Left ventricle myocardium inferior (tissue), 1 donor: ENCODE data around the gene REM2. TPM values are rescaled to one million over a fixed set of nuclear protein-coding genes. Genes with fewer than 3 reads are reported as not detected.
A peak's percentile ranks its signal among the peaks of the same experiment; 100 is the strongest.

Source experiments
- DNase-seq: peaks from one replicate; pipeline ENCODE4 v3.0.0-alpha.2; 2020
- H3K27ac ChIP-seq: fragments of 200-600 bp; replicated peaks from 2 replicates; pipeline ENCODE4 v1.8.0; 2021
- H3K27me3 ChIP-seq: fragments of 200-600 bp; 2 replicates; pipeline ENCODE4 v1.8.0; 2021; ENCODE audit warnings: low read depth
- H3K36me3 ChIP-seq: fragments of 200-600 bp; 2 replicates; pipeline ENCODE4 v1.8.0; 2021
- H3K4me1 ChIP-seq: fragments of 200-600 bp; 2 replicates; pipeline ENCODE4 v1.8.0; 2021
- H3K4me3 ChIP-seq: fragments of 200-600 bp; 2 replicates; pipeline ENCODE4 v1.8.0; 2021; ENCODE audit warnings: mild to moderate bottlenecking, moderate library complexity
- H3K9me3 ChIP-seq: fragments of 200-600 bp; replicated peaks from 2 replicates; pipeline ENCODE4 v1.8.0; 2021
- intact Hi-C: fragments of 100-400 bp; cut with micrococcal nuclease; formaldehyde crosslinking; loops from one replicate; pipeline ENCODE4 v1.11.0; 2022
- long read RNA-seq: library from polyadenylated mRNA; unstranded; transcript quantifications from one replicate; pipeline ENCODE4 v2.0.0, GENCODE V29; 2021
- total RNA-seq: library from RNA; stranded (reverse); fragmentation: NEBNext Ultra II Directional; extraction: Animal tissue kit (Norgen Biotek cat#: 25700); gene quantifications from one replicate; pipeline ENCODE4 v1.2.1, GENCODE V29; 2021
- TF ChIP-seq, protein P1 (sequence below): fragments of 200-600 bp; IDR thresholded peaks from 2 replicates; pipeline ENCODE4 v1.8.0; 2021; ENCODE audit warnings: antibody characterized with exemption, mild to moderate bottlenecking, borderline replicate concordance
- donor health status: DM: no; HTN: yes; CAD: no; lungs with severe emphysema.

Gene REM2, protein sequence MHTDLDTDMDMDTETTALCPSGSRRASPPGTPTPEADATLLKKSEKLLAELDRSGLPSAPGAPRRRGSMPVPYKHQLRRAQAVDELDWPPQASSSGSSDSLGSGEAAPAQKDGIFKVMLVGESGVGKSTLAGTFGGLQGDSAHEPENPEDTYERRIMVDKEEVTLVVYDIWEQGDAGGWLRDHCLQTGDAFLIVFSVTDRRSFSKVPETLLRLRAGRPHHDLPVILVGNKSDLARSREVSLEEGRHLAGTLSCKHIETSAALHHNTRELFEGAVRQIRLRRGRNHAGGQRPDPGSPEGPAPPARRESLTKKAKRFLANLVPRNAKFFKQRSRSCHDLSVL
- not detected for total RNA-seq
- long read RNA-seq = 0 reads

DNA sequence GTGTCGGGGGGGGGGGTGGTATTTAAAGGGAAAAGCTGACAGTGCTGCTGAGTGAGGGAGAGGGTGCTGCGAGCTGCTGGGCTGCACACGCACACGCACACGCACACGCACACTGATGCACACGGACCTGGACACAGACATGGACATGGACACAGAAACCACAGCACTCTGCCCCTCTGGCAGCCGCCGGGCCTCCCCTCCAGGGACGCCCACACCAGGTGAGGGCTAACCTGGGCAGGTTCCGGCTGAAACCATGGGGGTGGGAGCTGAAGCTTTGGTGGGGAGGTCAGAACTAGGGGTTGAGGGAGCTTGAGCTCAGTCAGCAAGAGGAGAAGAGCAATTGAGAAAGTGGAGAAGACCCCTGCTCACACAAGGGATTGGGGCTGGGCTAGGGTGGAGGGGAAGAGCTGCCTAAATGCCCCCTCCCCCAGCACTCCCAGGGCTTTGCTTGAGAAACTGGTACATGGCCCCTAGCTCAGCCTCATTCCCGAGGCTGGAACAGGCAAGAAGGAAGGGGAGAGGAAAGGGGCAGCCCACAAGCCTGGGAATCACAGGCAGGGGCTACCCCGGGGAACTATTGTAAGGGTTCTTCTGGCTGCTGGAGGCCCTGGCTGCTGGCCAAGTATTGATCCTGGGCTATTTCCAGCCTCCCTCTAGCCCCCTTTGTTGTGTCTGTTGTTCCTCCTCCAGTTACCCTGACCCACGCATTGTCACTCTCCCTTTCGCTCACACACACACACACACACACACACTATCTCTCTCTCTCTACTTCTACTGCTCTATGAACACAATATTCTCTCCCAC, at the start of gene REM2:
TSS of gene REM2 (plus strand) at position 50 of the 804 bp plus-strand sequence. CDS start at position 116, 66 bp downstream.
- Histone ChIP-seq H3K4me1 (peaks cover 20% of the 10 kb centered on the region), H3K36me3 (peaks cover 9% of the 10 kb centered on the region), H3K9me3 (no peaks in the 10 kb centered on the region), H3K4me3 (no peak within 1 kb of the TSS), H3K27me3 (peaks cover 19% of the 10 kb centered on the region), H3K27ac (no peak within 1 kb of the TSS)
- TF ChIP-seq, protein P1, sequence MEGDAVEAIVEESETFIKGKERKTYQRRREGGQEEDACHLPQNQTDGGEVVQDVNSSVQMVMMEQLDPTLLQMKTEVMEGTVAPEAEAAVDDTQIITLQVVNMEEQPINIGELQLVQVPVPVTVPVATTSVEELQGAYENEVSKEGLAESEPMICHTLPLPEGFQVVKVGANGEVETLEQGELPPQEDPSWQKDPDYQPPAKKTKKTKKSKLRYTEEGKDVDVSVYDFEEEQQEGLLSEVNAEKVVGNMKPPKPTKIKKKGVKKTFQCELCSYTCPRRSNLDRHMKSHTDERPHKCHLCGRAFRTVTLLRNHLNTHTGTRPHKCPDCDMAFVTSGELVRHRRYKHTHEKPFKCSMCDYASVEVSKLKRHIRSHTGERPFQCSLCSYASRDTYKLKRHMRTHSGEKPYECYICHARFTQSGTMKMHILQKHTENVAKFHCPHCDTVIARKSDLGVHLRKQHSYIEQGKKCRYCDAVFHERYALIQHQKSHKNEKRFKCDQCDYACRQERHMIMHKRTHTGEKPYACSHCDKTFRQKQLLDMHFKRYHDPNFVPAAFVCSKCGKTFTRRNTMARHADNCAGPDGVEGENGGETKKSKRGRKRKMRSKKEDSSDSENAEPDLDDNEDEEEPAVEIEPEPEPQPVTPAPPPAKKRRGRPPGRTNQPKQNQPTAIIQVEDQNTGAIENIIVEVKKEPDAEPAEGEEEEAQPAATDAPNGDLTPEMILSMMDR = no peak
- no peak for DNase-seq
- intact Hi-C loops = no loop called here

DNA sequence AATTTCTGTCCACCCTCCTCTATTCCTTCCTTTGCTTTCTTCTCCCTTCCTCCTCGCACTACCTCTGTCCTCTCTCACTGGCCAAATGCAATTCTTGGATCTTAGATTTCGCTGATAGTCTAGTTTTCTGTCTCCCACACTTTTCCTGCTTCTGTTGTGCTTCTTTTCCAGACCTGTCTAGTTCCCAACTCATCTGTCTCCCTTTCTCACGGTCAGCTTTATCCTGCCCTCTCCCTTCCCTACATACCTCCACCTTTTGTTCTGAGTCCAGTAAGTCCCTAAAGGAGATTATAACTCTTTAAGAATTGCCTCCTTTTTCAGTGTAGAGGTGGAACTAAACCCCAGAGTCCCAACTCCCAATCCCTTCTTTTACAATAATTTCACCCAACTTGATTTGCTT, 47.5 kb upstream of the REM2 start:
- Histone ChIP-seq H3K27ac (peak overlapping the region; percentile 92), H3K4me3 (no peak overlapping the region), H3K27me3 (no peaks in the 10 kb centered on the region), H3K36me3 (peaks cover 18% of the 10 kb centered on the region), H3K4me1 (peaks cover 51% of the 10 kb centered on the region), H3K9me3 (no peaks in the 10 kb centered on the region)
- TF ChIP-seq, protein P1 = no peak
- intact Hi-C loops = no loop called here
- DNase-seq = no peak

- no peaks in the 10 kb centered on the region for H3K27me3 ChIP-seq
- peak; percentile 73 for DNase-seq
- H3K36me3 ChIP-seq = peaks cover 24% of the 10 kb centered on the region
- TF ChIP-seq, protein P1 = peak; percentile 48
- intact Hi-C loops = no loop called here
- H3K4me1 ChIP-seq = peaks cover 47% of the 10 kb centered on the region
- H3K4me3 ChIP-seq = peak within 1 kb of the TSS; percentile 87
- H3K27ac ChIP-seq = peak within 1 kb of the TSS; percentile 92
- no peaks in the 10 kb centered on the region for H3K9me3 ChIP-seq
Measured at GRCh38 chr14:22836301-22837113, 46.5 kb upstream of the REM2 start, which contains the start of gene MMP14. MMP14 (plus strand) TSS chr14:22836585; CDS start chr14:22836818, 233 bp downstream.

- Histone ChIP-seq H3K4me3 (peak overlapping the region; percentile 87), H3K9me3 (no peaks in the 10 kb centered on the region), H3K36me3 (peaks cover 32% of the 10 kb centered on the region), H3K27ac (peak overlapping the region; percentile 92), H3K4me1 (peaks cover 47% of the 10 kb centered on the region), H3K27me3 (no peaks in the 10 kb centered on the region)
- TF ChIP-seq, protein P1 = no peak
- intact Hi-C loops = no loop called here
- peak; percentile 76 for DNase-seq
Measured at GRCh38 chr14:22837114-22837749, 45.8 kb upstream of the REM2 start.
